ENCODE data around the gene BBOF1.
A peak's percentile ranks its signal among the peaks of the same experiment; 100 is the strongest.

Gene BBOF1

GRCh38 chr14:74029136-74029535 lies 10.0 kb downstream of the BBOF1 start:
- no peak for DNase-seq

DNA sequence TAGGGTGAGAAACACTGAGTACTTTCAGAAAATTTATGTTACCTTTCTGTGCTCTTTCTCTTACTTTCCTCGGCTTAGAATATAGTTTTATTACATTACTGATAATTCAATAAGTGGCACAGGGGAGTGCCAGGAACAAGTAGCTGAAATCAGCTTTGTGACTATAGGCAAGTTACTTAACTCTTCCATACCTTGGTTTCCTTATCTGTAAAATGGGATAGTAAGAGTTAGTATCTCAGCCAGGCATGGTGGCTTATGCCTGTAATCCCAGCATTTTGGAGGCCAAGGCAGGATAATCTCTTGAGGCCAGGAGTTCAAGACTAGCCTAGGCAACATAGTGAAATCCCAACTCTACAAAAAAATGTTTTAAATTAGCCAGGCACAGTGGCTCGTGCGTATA lies 15.4 kb downstream of the BBOF1 start:
- DNase-seq = no peak

DNA sequence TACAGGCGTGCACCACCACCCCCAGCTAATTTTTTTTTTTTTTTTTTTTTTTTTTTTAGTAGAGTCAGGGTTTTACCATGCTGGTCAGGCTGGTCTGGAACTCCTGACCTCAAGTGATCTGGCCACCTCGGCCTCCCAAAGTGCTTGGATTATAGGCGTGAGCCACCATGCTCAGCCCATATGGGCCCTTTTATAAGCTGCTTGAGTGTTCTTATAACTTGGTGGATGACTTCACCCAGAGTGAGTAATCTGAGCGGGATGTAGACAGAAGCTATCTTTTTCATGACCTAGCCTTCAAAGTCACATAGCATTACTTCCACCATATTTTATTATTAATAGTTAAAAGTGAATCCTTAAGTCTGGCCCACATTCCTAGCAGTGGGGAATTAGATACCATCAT lies 16.4 kb downstream of the BBOF1 start:
- no peak for DNase-seq

- no peak for DNase-seq
Measured at GRCh38 chr14:74038020-74038859, 19.1 kb downstream of the BBOF1 start.

DNA sequence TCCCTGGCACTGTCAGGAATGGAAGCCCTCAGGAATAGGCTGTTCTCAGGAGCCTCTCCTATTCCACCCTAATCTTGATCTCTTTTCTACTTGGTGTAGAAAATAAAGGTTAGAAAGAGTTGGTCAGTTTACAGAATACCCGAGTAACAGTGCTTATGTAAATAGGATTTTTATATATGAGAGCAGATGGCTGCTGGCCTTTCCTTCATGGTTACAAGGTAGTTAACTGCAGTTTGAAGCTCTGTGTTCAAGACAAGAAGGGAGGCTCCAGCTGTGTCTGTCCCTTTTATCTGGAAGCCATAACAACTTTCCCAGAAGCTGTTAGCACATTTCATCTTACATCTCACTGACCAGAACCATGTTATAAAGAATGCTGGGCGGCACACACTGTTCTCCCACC lies 23.1 kb downstream of the BBOF1 start:
- no peak for DNase-seq

DNA sequence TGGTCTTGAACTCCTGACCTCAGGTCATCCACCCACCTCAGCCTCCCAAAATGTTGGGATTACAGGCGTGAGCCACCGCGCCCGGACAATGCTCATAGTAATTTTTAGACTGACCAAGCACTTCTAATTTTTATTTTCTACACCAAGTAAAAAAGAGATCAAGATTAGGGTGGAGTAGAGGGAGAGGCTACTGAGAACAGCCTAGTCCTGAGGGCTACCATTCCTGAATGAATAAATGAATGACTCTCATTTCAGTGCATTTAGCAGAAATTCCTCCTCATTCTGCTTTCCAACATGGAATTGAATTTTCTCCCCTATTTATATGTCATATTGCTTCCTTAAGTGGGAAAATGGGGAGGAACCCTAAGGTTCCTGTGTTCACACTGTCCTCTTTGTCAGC lies 26.4 kb downstream of the BBOF1 start:
- DNase-seq = no peak

GRCh38 chr14:74048281-74048680 lies 29.1 kb downstream of the BBOF1 start:
- no peak for DNase-seq

- DNase-seq = no peak
Measured at GRCh38 chr14:74049876-74050495, 30.8 kb downstream of the BBOF1 start.

DNA sequence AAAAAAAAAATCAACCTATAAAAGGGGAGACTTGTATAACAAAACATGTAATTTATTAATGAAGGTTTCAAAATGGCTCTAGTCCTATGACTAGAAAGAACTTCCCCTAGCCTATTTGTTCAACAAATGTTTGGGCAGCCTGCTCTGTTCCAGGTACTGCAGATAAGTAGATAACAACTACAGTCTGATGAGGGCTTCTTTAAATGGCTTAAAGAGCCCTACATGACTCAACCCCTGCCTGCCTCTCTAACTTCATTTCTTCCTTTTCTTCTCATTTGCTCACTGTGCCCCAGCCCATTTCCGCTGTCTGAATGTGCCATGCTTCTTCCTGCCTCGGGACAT lies 43.6 kb downstream of the BBOF1 start:
- no peak for DNase-seq

DNA sequence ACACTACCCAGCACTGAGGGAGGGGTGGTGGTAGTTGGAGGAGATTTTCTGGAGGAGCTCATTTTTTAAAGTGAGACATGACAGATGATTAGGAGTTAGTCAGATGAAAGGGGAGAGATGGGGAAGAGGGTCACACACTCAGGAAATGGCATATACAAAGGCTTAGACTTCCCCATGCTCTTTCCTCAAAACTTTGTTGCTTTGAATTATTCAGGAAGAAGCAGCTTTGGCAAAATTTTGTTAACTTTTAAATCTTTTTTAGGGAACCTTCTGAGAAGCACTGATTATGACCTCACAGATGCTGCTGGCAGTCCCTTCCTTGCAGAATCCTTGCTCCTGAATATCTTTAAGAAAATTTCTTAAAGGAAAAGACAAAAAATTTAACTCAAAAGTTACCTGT lies 45.3 kb downstream of the BBOF1 start:
- no peak for DNase-seq

DNA sequence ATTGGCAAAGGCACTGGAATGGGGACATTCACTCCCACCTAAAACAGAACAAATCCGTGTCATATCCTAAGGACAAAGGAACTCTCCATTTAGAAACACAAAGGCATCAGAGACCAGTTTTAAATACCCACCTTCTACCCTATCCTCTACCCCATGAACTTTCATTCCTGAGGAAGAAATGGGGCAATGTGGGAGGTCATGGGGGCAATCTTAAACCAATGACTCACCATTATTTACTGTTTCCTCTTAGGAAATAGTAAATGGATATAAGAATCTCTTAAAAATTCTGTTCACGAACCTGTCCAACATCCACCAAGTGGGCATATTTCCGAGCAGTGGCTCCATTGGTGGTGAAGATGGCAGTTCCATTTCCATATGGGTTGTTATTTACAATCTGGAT lies 45.7 kb downstream of the BBOF1 start:
- no peak for DNase-seq

DNA sequence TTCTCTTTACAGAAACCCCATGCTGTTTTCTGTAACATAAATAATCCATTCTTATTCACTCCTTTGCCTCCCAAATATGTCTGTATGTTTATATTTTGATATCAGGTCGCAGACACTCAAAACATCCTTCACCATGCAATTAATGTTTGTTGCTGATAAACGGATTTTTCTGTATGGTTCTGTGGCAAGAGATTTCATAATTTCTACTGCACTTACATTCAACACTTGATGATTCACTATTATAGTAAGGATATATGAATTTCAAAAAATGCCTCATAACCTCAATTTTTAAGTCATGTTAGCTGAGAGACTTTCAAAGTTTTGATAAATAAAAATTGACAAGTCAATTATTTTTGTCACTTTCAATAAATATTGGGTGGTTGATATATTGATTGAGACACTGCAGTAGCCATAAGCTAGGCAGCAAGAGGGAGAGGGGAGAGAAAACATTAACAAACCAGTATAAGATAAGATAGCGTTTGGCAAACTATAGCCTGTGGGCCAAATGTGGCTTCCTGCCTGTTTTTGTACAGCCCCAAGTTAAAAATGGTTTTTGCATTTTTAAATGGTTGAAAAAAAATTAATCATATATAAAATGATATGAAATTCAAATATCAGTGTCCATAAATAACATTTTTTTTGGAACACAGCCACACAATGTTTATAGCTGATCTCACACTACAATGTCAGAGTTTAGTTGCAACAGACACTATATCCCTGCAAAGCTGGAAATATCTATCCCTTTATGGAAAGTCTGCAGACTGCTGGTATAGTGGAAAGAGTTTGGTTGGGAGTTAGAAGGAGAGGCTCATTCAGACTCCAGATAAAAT lies 46.8 kb downstream of the BBOF1 start:
- DNase-seq = no peak

DNA sequence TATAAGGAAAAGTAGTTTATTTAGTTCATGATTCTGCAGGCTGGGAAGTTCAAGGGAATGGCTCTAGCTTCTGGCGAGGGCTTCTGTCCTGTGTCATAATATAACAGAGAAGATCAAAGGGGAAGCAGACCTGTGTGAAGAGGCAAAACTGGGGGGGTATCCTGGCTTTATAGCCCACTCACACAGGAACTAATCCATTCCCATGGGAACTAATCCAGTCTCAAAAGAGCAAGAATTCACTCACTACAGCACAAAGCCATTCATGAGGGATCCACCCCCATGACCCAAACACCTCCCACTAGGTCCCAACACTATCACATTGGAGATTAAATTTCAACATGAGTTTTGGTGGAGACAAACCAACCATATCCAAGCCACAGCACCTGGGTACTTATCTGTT lies 58.3 kb downstream of the BBOF1 start:
- DNase-seq = no peak

GRCh38 chr14:74080820-74081460 lies 61.8 kb downstream of the BBOF1 start:
- no peak for DNase-seq

DNA sequence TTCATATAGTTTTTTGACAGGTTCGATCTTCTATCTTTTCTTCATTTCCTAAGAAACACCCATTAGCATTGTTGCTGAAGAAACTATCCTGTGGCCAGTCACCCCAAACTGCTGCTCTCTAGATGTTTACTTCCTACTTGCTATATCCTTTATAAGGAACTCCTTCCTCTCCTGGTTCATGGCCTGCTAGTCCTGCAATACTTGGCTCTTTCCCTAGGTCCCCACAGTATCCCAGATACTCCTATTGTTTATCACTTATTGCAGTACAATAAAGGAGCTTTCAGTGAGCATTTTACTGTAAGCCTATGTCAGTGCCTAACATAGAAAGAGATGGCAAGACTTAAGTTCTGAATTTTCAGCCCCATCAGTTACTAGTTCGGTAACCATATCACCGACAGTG lies 62.3 kb downstream of the BBOF1 start:
- DNase-seq = no peak

GRCh38 chr14:74083161-74083560 lies 64.0 kb downstream of the BBOF1 start:
- DNase-seq = no peak

GRCh38 chr14:74083784-74084276 lies 64.7 kb downstream of the BBOF1 start:
- no peak for DNase-seq

DNA sequence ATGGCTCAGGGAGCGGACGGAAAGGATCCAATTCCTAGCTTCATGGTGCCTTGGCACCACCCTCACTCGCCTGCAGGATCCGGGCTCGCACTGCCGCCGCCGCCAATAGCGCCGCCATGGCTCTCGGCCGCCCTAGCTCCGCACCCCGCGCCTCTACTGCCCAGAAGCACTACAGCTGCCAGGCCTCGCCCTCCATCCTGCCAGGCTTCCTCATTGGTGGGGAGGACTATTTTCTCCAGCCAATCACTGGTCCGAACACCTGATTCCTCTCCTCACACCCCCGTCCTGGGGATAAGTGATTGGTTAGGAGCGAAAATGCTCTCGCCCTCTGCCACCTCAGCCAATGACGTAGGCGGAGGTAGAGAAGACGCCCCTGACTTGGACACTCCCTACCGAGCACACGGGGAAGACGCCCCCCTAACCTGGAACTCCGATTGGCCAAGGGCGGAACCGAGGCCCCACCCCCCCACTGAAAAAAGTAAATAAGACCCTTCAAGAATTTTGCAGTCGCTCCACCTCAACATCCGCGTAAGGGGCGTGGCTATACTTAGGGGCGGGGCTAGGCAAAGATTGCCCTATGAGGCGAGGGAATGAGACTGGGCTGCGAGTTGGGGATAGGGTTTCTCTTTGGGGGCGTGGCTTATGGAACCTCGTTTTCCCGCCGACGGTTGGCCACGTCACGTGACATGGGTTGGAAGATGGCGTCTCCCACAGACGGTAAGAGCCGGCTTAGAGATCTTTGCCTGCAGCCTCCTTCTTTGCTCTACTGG lies 65.3 kb downstream of the BBOF1 start, which contains the start of the genes ALDH6A1 and LIN52:
TSS of gene ALDH6A1 (minus strand) at position 177 of the 770 bp plus-strand sequence. CDS start at position 118, 59 bp downstream.
TSS of gene LIN52 (plus strand) at position 680 of the 770 bp plus-strand sequence. CDS start at position 699, 19 bp downstream.
- DNase-seq = peak; percentile 100

GRCh38 chr14:74085047-74085637 lies 66.0 kb downstream of the BBOF1 start:
- no peak for DNase-seq

DNA sequence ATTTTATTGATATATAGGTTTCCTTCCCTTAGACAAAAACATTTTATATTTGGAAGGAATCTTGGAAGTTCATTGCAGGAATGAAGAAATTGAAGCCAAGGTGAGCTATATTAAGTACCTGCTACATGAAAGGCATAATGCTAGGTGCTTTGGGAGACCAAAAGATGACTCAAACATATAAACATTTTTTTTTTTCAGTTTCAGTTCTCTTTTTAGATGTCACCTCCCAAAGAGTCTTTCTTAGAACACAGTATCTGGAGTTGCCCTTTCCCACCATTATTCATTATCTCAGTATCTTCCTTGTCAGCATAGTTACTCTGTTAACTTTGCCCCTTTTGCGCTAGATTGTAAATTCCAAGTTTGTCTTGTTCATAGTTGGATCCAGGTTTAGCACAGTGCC lies 66.7 kb downstream of the BBOF1 start:
- no peak for DNase-seq

DNA sequence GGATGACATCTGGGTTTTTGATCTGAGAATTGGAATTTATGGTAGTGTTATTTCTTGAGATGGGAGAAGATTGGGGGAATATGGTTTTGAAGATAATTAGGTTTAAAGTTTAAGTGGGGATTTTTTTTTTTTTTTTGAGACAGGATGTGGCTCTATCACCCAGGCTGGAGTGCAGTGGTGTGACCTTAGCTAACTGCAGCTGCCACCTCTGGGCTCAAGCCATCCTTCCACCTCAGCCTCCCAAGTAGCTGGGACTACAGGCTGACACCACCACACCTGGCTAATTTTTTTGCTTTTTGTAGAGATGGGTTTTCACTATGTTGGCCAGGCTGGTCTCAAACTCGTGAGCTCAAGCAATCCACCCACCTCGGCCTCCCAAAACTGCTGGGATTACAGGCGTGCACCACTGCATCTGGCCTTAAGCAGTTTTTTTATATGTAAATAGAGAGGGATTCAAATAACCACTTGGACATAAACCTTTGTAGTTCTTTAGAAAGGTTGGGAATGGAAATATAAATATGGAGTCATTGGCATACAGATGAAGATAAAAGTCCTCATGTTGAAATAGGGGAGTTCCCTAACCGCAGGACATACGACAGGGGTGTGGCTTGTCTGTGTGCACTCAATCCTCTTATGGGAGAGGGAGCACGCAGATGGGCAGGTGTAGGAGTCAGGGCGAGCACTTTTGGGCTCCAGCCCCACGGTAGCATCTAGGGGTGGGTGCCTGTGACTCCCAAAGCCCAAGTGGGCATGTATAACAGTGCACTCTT lies 70.3 kb downstream of the BBOF1 start:
- no peak for DNase-seq
